Activated CD4-positive, alpha-beta T cell treated with anti-CD3 and anti-CD28 coated beads for 1 hour (primary cell): ENCODE results near the gene ASAP3.

ENCODE experiments used
- DNase-seq: peaks from one replicate; pipeline ENCODE4 v3.0.0-alpha.2; 2020

ASAP3 gene

GRCh38 chr1:23483321-23484252, at the start of gene ASAP3:
Gene ASAP3, minus strand, starts transcription at chr1:23484179. Its CDS starts 46 bp downstream, at chr1:23484133.
- no peak for DNase-seq

DNA sequence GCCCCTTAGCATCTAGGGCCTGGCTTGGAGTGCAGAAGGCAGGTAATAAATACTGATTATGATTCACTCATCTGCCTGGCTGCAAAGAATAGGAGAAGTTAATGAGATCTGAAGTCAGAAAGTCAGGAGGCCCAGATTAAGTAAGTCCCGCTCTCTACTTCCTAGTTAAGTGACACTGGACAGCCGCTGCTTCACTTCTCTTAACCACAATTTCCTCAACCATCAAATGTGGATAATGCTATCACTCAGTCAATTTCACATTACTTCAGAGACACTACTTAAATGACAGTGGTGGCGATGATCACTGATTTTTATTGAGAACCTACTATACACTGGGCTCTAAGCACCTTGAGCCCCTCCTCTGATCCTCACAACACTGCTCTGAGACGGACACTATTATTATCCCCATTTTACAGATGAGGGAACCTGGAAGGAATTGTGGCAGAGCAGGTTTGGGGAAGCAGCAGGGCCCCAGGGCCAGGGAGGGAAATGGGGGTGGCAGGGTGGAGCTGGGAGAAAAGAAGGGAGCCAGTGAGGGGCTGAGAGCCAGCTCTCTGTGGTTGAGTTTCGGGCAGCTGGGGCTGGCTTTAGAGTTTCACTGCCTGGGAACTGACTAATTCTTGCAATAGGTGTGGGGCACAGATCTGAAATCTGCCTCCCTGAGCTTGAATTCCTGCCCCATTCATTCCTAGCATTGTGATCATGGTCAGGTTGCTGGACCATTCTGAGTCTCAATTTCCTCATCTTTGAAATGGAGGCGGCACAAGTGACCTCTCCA, 49.5 kb upstream of the ASAP3 start:
- no peak for DNase-seq

GRCh38 chr1:23531562-23532094, 47.6 kb upstream of the ASAP3 start:
- DNase-seq, result no peak

DNA sequence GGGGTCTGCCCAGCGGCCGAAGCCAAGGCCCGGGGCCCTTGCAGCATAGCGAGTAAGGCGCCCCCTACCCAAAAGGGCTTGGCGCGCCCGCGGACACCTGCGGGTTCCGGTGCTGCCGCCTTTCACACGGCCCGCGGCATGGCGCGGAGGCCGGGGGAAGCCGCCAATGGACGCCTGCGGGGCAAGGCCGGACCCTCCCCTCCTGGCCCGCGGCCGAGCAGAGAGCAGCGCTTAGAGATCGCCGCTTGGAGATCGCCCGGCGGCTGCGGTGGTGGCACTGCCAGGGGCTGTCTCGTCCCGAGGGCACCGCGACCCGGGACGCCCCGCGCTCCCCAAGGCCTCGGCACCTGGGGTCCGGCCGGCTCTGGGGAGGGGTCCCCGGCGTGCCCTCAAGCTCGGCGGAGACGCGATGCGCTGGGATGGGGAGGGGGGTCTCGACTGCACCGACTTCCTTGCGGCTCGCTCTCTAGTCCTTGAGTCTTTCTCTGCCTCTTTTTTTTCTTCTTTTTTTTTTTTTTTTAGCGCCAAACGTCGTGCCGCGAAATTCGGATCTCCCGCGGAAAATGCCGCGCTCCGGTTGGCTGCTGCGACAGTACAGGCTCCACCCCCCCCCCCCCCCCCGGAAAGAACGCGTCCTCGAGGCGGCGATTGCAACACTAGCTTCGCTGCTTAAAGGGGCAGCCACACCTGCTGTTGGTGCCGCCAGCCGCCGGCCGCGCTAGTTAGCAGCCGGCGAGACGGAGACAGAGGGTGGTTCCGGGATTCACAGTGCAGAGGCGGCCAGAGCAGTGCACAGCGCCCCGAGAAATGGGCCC, 47.0 kb upstream of the ASAP3 start, which contains the start of gene E2F2:
Gene E2F2, minus strand, starts transcription at position 487 of the 815 bp plus-strand sequence. Its CDS starts 440 bp downstream, at position 47.
- peak; percentile 68 for DNase-seq

GRCh38 chr1:23530087-23530746, 46.2 kb upstream of the ASAP3 start:
- DNase-seq, result no peak

DNA sequence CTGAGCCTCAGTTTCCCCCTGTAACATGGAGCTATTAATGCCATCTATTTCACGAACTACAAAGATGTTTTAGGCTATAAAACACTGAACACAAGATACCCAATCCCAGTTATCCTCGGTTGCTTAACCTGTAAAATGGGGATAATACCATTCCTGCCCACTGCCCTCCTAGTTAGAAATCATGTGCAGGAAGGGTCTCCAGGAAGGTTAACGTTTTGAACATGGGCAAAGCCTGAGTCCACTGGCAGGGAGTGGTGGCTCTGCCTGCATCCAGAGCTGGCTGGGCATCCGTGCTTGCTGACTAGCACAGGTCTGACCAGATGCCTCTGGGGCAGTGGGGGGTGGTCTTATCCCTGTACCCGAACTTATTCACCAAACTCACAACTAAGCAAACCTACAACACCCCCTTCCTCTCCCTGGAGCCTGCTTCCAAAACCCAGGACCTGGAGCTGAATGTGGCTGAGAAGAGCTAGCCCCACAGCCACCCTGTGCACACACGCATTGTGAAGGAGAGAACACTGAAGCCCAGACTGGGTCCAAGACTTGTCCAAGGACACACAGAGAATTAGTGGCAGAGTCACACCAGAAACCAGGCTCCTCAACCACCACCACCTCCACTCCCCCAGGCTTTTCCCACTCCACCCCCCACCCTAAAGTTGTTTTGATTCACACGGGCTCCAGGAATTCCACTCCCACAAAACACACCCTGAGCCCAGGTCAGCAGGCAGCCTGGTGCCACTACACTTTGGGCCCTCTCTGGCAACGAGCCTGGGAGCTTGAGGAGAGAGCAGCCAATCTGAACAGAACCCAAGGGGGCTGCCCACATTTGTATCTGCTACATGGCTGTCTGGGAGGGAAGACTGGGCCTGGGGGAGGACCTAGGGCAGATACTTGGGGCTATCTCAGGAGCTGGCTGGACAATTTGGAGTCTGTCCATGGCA, 45.4 kb upstream of the ASAP3 start:
- DNase-seq, result no peak

GRCh38 chr1:23528250-23528978, 44.4 kb upstream of the ASAP3 start:
- peak; percentile 58 for DNase-seq

GRCh38 chr1:23527900-23528249, 43.9 kb upstream of the ASAP3 start:
- DNase-seq, result no peak

DNA sequence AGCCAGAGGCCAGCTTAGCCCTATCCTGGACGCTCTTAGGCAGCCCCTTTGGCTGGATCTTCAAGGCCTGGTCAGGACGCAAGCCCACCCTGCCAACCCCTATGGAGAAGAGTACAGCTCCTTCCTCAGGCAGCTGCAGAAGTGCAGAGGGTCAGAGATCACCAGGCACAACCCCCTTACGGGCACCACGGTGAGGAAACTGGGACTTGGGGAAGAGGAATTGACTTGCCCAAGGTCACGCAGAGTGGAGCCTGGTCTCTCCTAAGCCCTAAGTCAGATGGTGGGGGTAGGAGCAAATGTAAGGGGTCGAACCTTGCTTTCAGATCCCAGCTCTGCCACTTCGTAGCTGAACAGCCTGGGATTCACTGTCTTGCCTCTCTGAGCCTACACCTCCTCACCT, 43.4 kb upstream of the ASAP3 start:
- DNase-seq, result no peak

DNA sequence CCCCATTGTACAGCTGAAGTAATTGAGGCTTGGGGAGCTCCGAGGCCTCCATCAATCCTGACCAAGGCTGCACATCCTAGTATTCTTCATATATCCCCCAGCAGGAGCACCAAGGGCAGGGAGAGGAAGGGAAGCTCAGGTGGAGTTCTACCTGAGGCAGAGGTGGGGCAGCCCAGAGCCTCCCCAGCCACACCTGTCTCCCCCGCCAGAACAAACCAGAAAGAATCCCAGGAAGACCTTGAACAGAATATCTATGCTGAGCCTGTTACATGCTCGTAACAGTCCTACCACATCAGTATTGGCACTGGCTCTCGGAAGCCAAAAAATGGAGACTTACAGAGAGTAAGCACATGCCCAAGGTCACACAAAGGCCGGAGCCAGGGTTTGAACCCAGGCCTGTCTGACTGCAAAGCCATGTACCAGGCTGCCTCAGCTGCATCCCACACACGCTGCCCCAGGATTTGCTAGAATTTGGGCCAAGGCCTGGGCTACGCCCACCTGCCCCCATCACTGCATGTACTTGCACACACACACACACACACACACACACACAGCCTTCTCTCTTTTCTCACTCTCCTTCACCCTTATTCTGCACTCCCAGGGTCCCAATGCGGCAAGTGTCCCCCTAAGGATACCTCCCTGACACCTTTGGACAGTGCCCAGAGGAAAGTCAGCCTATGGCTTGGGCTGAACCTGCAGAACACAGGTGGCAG, 42.5 kb upstream of the ASAP3 start:
- DNase-seq, result no peak

DNA sequence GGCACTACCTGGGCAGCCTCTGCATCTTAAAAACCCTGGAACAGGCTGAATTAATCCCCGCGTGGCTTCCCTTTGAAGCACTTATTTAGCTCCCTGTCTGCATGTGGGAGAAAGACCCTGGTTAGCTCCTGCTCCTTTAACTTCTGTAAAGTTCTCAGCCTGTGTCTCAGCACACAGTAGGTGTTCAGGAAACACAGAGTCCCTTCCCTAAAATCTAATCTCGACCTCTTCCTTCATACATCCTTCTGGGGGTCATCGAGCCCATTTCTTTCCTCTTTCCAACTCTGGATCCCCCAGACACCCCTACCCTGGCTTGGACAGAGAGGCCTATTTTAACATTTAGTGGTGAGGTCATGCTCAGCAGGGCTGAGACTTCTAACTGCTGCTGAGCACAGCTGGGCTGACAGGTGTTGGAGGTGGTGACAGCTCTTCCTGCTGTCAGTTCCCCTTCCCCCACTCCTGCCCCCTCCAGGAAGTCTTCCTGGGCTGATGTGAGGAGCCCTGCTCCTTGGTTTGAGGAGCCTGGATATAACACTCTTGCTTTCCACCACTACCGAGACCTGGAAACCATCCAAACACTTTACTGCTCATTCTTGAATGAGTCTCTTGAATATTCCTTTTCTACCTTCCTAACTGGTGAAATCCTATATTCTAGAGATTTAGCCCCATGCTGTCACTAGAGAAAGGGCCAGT, 41.7 kb upstream of the ASAP3 start:
- no peak for DNase-seq

GRCh38 chr1:23524716-23525401, 40.9 kb upstream of the ASAP3 start:
- DNase-seq, result no peak

GRCh38 chr1:23524163-23524562, 40.2 kb upstream of the ASAP3 start:
- DNase-seq, result no peak

DNA sequence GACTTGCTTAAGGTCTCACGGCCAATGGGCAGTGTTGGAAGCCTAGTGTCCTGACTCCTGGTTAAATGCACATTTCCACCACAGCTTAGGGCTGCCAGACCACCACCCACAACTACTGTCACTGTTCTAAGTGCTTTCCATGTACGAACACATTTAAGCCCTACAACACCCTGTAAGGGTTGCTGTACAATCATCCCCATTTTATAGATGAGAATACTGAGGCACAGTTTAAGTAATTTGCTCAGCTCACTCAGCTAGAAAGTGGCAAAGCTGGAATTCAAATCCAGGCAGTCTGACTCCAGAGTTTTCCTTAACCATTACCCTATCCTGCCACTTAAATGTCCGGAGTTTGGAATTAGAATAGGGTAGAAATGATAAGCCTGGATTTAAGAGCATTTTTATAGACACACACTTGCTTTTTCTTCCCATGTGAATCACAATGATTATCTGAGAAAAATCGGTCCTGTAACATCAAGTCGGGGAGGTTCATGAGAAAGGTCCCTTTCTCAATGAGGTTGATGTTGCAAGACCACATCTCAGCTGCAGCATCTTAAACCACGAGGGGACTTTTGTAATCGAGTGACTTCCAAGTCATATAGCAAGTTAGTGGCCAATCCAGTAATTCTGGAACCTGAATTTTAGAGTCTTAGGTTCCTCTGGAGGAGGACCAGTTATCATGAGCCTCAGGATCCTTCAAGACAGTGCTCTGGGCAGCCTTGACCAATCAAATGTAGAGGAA, 38.4 kb upstream of the ASAP3 start:
- DNase-seq, result no peak

- DNase-seq, result no peak
Measured at GRCh38 chr1:23521588-23521987, 37.6 kb upstream of the ASAP3 start.

DNA sequence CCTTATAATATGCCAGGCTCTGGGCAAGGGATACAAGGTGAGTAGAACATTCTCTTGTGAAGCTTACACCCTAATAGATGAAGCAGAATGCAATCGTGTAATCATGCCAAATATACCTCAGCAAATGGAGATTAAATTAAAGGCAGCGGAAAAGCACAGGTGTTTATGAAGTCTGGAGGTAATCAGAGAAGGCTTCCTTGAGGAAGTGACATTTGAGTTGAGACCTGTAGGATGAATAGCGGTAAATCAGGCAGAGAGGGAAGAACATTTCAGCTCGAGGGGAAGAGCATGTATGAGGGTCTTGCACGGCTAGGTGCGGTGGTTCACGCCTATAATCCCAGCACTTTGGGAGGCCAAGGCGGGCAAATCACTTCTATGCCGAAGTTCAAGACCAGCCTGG, 33.6 kb upstream of the ASAP3 start:
- DNase-seq, result no peak

DNA sequence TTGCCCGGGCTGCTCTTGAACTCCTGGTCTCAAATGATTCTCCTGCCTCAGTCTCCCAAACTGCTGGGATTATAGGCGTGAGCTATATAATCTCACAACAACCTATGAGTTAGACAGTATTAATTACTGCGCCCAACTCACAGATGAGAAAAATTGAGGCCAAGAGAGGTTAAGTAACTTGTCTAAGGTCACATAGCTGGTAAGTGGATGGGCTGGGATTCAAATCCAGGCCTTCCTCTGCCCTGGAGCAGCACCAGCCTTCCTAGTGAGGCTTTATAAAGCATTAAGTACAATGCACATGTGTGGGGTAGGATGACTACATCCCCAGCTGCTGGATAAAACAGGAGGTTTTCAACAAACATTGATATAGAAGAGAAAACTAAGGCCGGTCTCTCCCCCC, 31.9 kb upstream of the ASAP3 start:
- no peak for DNase-seq
